Activated naive CD8-positive, alpha-beta T cell treated with anti-CD3 and anti-CD28 coated beads, Interleukin-2, amount 50 U/mL, for 24 hours (primary cell): Measurements from ENCODE around the gene NATD1.

ENCODE experiments used
- ATAC-seq: fragments of 150-1000 bp; cut with Tn5 transposase; one replicate; pipeline ENCODE4 v1.10.0; 2021
- DNase-seq: peaks from one replicate; pipeline ENCODE4 v3.0.0; 2021
- H3K27ac Mint-ChIP-seq: one replicate; pipeline ENCODE4 v1.8.0; 2021; ENCODE audit warnings: mild to moderate bottlenecking, mixed read lengths
- H3K27me3 Mint-ChIP-seq: one replicate; pipeline ENCODE4 v1.8.0; 2021; ENCODE audit warnings: mixed read lengths
- H3K36me3 Mint-ChIP-seq: one replicate; pipeline ENCODE4 v1.8.0; 2021; ENCODE audit warnings: low read depth, mixed read lengths
- H3K4me1 Mint-ChIP-seq: one replicate; pipeline ENCODE4 v1.8.0; 2021; ENCODE audit warnings: mixed read lengths
- H3K4me3 Mint-ChIP-seq: one replicate; pipeline ENCODE4 v1.8.0; 2021; ENCODE audit warnings: mild to moderate bottlenecking, moderate library complexity, mixed read lengths
- H3K9me3 Mint-ChIP-seq: one replicate; pipeline ENCODE4 v1.8.0; 2021; ENCODE audit warnings: mixed read lengths

Gene NATD1

DNA sequence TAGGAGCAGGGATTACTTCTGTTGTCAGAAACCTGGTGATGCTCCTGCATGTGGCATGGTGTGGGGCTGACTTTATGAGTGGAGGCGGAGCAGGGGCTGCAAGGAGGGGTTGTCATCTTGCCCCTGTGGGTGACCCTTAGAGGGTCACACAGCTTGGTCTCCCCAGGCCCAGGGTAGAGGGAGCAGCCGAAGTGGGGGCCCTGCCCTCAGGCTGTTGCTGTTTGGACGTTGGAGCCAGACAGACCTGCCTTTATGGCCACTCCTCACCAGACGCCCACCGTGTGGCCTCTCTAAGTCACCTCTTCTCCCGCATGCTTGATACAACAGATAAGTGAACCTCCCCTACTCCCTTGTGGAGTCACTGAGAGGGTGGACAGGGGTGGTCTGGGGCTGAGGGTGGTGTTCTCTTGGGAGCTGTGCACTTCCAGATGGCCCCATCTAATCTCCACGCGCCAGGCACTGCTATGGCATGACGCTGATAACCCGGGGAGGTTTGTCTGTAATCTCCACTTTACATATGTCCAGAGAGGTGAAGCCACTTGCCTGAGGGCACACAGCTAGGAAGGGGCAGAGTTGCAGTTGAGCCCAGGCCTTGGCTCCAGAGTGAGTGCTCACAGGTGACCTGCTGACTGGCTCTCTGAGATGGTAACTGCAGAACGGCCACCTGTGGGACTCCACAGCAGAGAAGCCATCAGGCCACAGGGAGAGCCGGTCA is 41.3 kb upstream of the NATD1 start:
- DNase-seq (no peak), ATAC-seq (no peak)
- Mint-ChIP-seq H3K27me3 (peaks cover 3% of the 10 kb centered on the region), H3K4me1 (peaks cover 30% of the 10 kb centered on the region), H3K4me3 (no peak overlapping the region), H3K27ac (peak overlapping the region; percentile 21), H3K9me3 (no peaks in the 10 kb centered on the region), H3K36me3 (peaks cover 26% of the 10 kb centered on the region)

DNA sequence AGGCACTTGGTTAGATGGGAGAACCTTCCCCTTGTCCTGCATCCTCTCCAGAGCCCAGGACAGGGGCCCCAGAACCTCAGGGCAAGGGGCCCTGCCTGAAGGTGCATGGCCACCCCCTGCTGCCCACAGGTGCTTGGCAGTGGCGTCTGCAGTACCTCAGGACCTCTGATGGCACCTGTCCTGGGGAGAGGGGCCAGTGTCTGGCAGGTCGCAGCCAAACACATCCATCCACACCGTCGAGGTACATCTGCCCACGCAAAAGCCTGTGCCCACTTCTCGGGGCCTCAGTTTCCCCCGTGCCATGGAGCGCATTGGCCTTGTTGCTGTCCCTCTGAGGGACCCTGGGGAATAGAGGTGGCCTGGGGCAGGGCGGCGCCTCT is 40.6 kb upstream of the NATD1 start:
- Mint-ChIP-seq H3K4me1 (peaks cover 36% of the 10 kb centered on the region), H3K27me3 (peaks cover 3% of the 10 kb centered on the region), H3K4me3 (no peak overlapping the region), H3K9me3 (no peaks in the 10 kb centered on the region), H3K36me3 (peaks cover 28% of the 10 kb centered on the region), H3K27ac (no peak overlapping the region)
- DNase-seq, result no peak
- ATAC-seq, result no peak

DNA sequence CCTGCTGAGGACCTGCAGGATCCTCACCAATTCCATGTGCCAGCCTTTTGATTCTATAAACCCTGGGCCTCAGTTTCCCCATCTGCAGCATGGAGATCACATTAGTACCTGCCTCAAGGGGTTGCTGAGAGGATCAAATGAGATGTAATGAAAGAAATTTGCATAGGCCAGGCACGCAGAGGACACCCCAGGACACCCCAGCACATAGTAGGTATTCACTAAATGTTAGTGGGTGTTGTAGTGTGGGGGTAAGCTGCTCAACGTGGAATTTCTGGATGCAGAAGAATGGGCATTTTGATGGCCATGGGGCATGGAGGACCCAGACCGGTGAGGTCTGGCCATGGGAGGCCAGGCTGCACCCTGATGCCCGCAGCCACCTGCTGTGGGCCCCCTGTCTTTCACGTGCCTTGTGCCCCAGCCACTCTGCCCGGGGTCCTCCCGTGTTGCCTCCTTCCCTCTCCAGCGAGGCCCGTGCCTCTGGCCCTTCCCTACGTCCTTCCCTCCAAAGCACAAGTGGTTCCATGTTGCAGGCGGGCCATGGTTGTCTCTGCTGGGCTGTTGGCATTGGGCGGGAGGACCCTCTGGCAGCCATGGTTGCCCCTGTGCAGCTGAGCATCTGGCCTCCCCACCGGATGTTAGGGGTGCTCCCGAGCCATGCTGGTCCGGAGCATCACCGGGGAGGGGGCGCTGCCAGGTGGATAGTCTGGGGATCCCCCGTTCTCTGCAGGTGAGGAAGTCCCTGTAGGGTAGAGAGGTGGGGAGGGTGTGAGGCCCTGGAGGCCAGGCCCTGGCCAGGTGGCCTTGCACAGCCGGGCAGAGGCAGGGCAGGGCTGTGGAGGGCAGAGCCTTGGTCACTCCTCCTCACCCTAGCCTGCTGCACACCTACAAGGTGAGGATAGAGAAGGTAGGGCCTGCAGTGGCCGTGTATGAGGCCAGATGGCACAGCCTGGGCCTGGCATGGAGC is 39.9 kb upstream of the NATD1 start:
- H3K9me3 Mint-ChIP-seq, result no peaks in the 10 kb centered on the region
- H3K27me3 Mint-ChIP-seq, result peaks cover 3% of the 10 kb centered on the region
- no peak overlapping the region for H3K27ac Mint-ChIP-seq
- ATAC-seq (no peak), DNase-seq (no peak)
- H3K4me1 Mint-ChIP-seq, result peaks cover 42% of the 10 kb centered on the region
- H3K36me3 Mint-ChIP-seq, result peaks cover 34% of the 10 kb centered on the region
- no peak overlapping the region for H3K4me3 Mint-ChIP-seq

DNA sequence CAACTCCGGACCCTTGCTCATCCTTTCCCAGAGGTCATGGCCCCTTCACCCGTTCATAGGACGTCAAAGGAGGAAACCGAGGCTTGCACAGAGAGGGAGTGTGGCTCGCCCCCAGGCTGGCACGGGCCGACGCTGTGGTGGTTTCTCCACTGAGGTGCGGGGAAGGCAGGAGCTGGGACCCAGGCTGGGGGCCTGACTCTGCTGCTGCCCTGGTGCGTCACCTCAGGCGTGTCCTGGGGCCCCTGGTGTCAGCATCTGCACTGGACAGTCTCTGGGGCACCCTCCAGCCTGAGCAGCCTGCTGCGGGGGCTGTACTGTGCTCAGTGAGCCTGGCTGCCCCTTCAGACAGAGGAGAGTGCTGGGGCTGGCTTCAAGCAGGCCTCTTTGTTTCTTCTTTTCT is 38.7 kb upstream of the NATD1 start:
- peak overlapping the region; percentile 42 for H3K27ac Mint-ChIP-seq
- peaks cover 3% of the 10 kb centered on the region for H3K27me3 Mint-ChIP-seq
- peaks cover 44% of the 10 kb centered on the region for H3K36me3 Mint-ChIP-seq
- H3K4me3 Mint-ChIP-seq, result no peak overlapping the region
- ATAC-seq, result no peak
- DNase-seq, result no peak
- no peaks in the 10 kb centered on the region for H3K9me3 Mint-ChIP-seq
- H3K4me1 Mint-ChIP-seq, result peaks cover 53% of the 10 kb centered on the region

DNA sequence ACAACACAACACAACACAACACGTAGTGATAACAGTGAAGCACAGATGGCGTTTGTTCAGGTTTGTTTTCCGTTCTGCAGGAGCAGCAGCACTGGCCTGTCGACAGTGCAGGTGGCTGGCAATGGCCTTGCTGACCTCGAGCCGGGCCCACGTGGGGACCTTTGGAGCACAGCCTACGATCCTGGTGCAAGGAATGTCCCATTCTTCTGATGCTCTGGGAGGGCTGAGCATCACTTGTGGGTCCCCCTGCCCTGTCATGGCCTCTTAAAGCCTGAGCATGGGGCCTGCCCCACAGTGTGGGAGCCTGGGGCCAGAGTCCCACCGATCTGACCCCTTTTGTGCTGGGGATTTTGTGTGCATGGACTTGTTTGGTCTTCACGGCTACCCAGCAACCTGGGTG is 38.1 kb upstream of the NATD1 start:
- DNase-seq (no peak), ATAC-seq (no peak)
- Mint-ChIP-seq H3K4me3 (no peak overlapping the region), H3K4me1 (peaks cover 58% of the 10 kb centered on the region), H3K27ac (peak overlapping the region; percentile 42), H3K36me3 (peaks cover 49% of the 10 kb centered on the region), H3K27me3 (peaks cover 3% of the 10 kb centered on the region), H3K9me3 (no peaks in the 10 kb centered on the region)

DNA sequence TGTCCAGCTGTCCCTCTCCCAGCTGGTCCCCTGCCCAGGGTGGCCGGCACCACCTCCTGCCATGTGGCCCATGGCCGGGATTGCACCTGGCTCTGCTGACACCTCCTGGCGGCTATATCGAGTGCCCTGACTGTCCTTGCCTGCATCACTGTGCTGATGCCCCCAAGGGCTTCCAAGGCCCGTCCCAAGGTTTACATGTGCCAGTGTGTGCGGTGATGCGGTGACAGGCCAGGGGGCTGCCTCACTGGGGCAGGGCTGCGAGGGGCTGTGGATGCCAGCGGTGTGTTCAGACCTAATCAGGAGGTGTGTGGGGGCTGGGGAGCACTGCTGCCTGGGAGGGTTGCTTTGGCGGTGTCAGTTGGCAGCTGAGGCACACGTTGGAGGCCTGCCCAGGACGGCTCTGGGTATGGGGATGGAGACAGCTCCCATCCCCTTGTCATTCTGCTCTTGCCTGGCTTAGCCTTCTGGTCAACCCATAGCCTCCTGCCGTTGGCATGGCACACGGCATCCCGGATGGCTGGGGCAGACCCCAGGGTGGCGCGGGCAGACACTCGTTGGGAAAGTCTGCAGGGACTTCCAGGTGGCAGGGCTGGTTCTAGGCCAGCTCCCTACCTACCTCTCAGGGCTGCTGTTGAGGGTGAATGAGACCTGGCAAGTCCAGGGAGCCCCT is 36.8 kb upstream of the NATD1 start:
- peaks cover 3% of the 10 kb centered on the region for H3K27me3 Mint-ChIP-seq
- ATAC-seq (no peak), DNase-seq (no peak)
- peak overlapping the region; percentile 77 for H3K27ac Mint-ChIP-seq
- no peak overlapping the region for H3K4me3 Mint-ChIP-seq
- H3K4me1 Mint-ChIP-seq, result peaks cover 59% of the 10 kb centered on the region
- peaks cover 61% of the 10 kb centered on the region for H3K36me3 Mint-ChIP-seq
- no peaks in the 10 kb centered on the region for H3K9me3 Mint-ChIP-seq

DNA sequence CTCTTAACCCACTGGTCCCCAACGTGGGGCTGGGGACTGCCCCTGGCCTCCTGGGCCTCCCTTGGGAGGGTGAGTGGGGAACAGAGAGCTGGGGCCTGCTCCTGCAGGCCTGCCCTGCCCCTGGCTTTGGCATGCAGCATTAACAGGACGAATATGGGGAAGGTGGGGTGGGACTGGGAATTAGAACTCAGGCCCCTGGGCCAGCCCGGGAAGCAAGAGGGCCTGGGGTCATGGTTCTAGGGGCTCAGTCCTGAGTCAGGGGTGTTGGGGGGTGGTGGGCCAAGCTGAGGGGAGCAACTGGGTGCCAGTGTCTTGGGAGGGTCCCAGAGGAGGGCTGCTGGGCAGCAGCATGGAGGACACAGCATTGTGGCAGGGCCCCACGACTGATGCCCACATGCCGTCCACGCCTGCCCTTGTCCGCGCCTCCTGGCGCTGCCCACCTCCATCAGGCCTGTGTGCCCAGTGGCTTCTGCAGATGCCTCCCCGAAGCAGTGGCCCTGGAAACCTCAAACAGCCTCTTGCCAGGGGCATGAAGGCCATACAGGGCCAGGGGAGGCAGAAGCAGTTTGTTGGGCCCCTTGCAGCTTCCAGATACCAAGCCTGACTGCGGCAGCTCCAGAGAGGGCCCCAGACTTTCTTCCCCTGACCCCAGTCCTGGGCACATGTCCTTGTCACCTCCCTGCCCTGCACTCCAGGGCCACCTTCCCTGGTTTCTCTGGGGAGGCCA is 36.1 kb upstream of the NATD1 start:
- Mint-ChIP-seq H3K4me1 (peaks cover 55% of the 10 kb centered on the region), H3K36me3 (peaks cover 54% of the 10 kb centered on the region), H3K4me3 (peak overlapping the region; percentile 97), H3K27ac (peak overlapping the region; percentile 97), H3K27me3 (peaks cover 3% of the 10 kb centered on the region), H3K9me3 (no peaks in the 10 kb centered on the region)
- DNase-seq, result no peak
- ATAC-seq, result no peak

DNA sequence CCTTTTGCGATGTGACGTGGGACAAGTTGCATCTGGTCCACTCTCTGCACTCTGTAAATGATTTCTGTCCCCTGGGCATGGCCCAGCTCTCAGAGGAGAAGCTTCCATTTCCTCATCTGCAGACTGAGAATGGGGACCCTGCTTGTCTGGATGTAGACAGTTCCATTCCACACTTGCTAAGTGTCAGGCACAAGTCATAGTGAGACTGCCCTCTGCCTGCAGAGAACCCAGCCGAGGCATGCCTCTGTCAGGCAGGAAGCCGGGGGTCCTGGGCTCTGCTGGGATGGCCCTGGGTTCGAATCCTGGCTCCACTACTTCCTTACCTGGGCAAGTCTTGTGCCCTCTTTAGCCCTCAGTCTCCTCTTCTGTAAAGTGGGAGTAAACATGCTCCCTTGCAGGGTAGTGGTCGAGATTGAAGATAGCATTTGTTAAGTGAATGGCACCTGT is 35.4 kb upstream of the NATD1 start:
- peak overlapping the region; percentile 97 for H3K4me3 Mint-ChIP-seq
- peaks cover 50% of the 10 kb centered on the region for H3K36me3 Mint-ChIP-seq
- ATAC-seq, result no peak
- H3K27me3 Mint-ChIP-seq, result peaks cover 3% of the 10 kb centered on the region
- peaks cover 53% of the 10 kb centered on the region for H3K4me1 Mint-ChIP-seq
- peak overlapping the region; percentile 97 for H3K27ac Mint-ChIP-seq
- DNase-seq, result peak; percentile 30
- no peaks in the 10 kb centered on the region for H3K9me3 Mint-ChIP-seq

DNA sequence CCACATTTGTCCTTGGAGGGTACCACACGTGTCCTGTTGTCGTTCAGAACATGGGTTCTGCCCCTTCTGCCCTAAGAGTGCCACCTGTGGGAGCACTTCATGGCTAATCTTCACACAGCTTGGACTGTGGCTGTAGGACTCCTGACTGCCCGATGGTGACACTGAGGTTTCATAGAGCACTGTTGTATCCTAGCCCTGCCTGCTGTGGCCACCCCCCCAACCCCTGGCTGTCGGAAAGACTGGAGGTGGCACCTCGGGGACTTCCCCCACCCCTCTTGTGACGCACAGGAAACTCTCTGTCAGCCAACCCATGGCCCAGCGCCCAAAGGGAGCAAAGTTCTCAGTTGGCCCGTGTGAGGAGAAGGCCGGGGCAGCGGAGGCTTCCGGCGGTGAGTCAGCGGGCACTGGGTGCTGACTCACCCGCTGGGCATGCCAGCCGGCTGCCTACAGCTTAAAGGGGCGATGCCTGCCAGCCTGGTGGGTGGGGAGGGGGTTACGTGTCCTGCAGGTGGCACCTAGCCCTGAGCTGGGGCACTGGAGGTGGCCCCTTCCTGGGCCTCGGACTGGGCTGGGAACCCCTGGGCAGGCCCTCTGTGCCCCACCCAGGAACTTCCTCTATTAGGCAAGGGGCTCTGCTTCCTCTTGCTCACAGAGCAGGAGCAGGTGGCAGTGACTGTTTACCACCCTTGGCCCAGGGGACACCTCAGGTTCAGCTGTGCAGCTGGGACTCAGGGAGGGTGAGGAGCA is 34.7 kb upstream of the NATD1 start:
- no peaks in the 10 kb centered on the region for H3K9me3 Mint-ChIP-seq
- peak overlapping the region; percentile 97 for H3K27ac Mint-ChIP-seq
- peaks cover 3% of the 10 kb centered on the region for H3K27me3 Mint-ChIP-seq
- peak; percentile 69 for ATAC-seq
- H3K36me3 Mint-ChIP-seq, result peaks cover 50% of the 10 kb centered on the region
- H3K4me1 Mint-ChIP-seq, result peaks cover 55% of the 10 kb centered on the region
- peak; percentile 97 for DNase-seq
- peak overlapping the region; percentile 97 for H3K4me3 Mint-ChIP-seq

DNA sequence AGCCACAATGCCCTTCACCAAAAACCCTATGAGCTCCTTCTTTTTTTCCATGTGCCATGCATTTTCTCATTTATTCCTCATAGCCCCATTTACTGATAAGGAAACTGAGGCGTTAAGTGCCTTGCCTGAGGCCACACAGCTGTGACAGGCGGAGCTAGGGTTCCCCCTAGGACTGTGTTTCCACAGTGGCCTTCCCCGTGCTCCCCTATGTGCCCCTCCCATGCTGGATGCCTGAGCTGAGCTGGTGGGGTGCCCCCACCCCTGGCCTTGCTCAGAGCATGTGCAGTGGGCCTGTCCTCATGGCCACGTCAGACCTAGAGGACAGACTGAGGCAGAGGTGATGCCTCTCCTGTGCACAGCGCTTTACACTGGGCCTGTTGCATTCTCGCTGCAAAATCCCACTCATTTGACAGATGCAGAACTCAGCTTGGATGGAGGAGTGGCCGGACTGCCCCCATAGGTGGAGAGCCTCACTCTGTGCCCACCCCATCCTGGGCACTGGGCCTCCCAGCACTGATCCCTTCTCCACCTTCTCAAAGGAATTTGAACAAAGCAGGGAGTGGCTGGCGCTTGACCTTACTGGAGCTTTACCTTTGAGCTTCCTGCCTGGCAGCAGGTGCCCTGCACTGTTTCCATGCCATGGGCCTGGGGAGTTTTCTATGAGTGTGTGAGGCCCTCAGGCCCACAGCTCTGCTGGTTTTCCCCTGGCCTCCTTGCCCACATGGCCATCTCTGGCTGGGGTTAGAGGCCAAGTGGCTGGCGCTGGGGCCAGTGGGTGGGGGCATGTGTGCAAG is 33.9 kb upstream of the NATD1 start:
- peak; percentile 30 for ATAC-seq

DNA sequence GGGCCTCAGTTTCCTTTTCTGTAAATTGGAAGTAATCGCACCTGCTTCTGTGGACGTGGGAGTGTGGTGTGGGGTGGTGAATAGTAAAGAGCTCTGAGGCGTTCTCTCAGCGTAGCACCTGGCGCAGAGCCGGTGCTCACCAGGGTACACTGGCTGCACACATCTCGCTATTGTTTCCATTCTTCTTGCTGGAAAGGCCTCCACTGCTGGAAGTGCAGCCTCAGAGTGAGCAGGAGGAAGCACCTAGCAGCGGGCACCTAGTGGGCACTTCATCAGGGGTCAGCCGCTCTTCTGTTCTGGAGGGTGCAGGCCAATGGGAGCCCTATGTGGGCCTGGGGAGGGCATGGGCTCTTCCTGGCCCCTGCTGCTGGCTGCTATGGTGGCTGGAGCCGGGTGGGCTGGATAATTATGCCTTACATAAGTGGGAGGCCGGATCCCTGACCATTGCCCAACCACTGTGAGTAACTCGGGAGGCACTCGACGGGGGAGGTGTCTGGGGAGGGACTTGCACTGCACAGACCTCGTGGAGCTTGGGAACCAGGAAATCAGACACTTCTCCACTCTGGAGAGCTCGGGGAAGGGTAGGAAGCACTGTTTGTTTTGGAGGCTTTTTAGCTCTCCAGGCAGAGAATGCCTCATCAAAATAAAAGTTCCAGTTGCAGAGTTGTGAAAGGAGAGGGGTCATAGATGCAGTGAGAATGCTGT is 33.0 kb upstream of the NATD1 start:
- Mint-ChIP-seq H3K27ac (peak overlapping the region; percentile 97), H3K36me3 (peaks cover 40% of the 10 kb centered on the region), H3K4me1 (peaks cover 65% of the 10 kb centered on the region), H3K9me3 (no peaks in the 10 kb centered on the region), H3K4me3 (peak overlapping the region; percentile 97), H3K27me3 (peaks cover 3% of the 10 kb centered on the region)
- DNase-seq (peak; percentile 44), ATAC-seq (no peak)

More for the DNA sequence above, 33.9 kb upstream of the NATD1 start:
- H3K9me3 Mint-ChIP-seq, result no peaks in the 10 kb centered on the region
- peak overlapping the region; percentile 97 for H3K4me3 Mint-ChIP-seq
- H3K27me3 Mint-ChIP-seq, result peaks cover 3% of the 10 kb centered on the region
- peak; percentile 69 for DNase-seq
- peak overlapping the region; percentile 97 for H3K27ac Mint-ChIP-seq
- peaks cover 62% of the 10 kb centered on the region for H3K4me1 Mint-ChIP-seq
- peaks cover 46% of the 10 kb centered on the region for H3K36me3 Mint-ChIP-seq

DNA sequence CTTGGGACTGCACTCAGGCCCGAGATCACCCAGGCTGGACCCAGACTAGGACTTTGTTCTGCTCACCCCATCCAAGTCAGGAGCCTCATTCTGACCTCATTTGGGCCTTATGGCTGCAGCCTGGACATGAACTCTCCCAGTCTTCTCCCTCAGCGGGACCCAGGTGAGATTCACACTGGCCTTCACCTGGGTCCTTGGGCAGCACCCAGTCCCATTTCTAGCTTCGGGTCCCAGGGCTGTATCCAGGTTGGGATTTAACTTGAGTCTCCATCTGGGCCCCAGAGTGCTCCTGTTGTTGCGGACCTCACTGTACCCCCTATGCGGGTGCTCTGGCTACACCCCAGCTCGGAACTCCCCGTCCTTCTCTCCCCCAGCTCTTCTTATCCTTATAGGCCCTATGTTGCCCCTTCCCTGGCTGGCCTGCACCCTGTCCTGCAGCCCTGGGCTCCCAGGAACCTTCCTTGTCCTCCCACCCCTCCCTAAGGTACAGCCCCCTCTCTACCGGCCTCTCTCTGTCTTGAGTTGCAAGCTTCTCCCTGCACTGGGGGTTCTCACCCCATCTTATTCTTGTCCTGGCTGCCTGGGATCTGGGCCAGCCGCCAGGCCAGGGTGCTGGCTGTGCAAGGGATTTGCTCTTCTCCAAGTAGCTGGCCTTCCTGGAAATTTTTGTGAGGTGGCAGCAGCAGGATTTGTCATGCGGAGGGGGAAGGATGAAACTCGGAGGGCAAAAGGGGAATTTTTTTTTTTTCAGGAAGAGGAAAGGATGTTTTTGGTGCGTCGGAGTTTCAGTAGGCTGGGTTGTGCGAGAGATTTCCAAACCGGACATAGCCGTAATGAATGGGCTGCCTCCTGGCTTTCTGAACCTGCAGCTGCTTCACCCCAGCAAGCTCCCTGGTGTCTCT is 32.2 kb upstream of the NATD1 start:
- no peak for ATAC-seq
- H3K4me3 Mint-ChIP-seq, result peak overlapping the region; percentile 97
- peak overlapping the region; percentile 97 for H3K27ac Mint-ChIP-seq
- peaks cover 62% of the 10 kb centered on the region for H3K4me1 Mint-ChIP-seq
- DNase-seq, result peak; percentile 16
- H3K27me3 Mint-ChIP-seq, result peaks cover under 1% of the 10 kb centered on the region
- H3K9me3 Mint-ChIP-seq, result no peaks in the 10 kb centered on the region
- H3K36me3 Mint-ChIP-seq, result peaks cover 36% of the 10 kb centered on the region
